ENCODE results near the gene ADARB2.

The ADARB2 gene

DNA sequence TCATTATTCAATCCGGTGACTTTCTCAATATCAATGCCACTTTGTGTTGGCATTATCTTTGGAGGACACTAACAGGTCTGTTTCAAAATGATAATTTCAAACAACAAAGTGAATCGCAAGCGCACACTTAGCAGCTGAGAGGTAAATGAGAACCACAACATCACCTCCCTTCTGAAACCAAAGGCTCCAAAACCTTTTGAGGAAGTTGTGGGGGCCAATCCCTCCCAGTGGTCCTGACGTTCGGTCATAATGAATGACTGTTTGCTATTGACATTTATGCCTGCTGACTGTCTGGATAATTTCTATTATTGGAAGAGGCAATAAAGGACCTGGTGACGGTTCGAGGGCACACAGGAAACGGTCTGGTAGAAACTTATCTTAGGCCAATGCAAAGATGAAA is 1.8 kb downstream of the ADARB2 start:
- DNase-seq (ENCODE audit: low read depth): no peak

DNA sequence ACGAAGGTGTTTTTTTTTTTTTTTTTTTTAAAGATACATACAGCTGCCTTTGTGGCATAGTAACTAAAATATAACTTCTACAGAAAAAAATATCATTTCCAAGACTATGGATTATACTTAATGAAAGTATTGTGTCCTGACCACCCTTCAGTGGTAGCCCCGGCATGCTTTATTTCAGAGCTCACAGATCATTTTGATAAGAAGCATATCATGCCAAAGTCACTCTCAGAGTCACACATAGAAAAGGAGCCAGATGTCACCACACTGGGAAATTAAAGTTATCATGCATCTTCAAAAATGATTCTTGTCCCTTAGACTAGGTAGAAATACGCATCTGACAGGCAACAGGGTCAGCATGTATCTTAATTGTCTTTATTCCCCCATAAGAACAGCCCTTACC is 3.0 kb downstream of the ADARB2 start:
- DNase-seq (ENCODE audit: low read depth): no peak

DNA sequence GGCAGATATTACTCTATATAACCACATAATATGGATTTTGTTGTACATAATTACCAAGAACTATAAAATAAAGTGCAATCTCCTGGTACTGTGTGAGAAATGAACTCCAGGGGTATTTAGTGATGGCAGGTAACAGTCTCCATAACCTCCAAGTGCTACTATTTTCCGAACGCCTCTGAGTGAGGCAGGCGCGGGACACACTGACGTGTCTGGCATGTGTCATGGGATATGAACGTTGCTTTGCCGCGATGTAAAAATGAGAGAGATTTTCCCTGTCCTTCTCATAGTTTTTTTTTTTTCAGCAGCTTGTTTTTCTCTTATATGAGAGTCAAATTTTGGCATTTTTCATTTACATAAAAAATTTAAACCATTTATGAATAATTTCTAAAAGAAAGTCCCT is 3.6 kb downstream of the ADARB2 start:
- DNase-seq (ENCODE audit: low read depth): no peak

DNA sequence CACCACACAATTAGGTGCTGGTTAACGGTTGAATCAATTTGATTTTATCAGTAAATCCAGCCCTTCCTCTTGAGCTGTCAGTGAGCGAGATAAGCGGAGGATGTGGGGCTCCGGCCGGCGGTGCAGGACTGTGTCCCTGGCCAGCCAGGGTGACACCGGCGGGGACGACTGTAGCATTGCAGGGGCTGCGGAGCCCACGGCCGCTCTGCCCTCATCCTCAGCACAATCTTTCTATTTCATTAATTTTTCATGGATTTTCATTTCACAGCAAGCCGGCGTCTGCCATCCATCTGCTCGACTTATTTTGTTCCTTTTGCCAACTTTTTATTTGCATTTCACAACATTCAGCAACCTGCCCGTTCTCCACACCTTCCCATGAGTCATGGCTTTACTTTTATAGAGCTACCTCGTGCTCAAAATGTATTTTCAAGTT is 4.7 kb downstream of the ADARB2 start:
- no peak for DNase-seq (ENCODE audit: low read depth)

DNA sequence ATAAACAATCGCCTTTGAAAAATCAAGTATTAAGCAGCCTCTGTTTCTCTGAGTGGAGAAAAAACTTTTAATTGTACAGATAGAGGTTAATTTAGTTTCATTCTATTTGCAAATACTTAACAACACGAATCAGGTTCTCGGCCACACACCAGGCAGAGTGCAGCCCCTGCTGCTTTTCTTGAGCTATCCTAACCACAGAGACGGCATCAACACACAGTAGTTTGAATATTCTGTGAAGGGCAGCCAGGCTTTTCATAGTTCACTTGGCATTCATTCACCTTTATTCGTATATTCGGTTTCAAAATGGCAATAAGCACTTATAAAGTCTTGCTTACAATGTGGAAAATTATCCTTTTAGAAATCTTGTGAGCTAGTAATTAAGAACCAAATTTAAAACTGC is 5.7 kb downstream of the ADARB2 start:
- DNase-seq (ENCODE audit: low read depth): no peak

DNA sequence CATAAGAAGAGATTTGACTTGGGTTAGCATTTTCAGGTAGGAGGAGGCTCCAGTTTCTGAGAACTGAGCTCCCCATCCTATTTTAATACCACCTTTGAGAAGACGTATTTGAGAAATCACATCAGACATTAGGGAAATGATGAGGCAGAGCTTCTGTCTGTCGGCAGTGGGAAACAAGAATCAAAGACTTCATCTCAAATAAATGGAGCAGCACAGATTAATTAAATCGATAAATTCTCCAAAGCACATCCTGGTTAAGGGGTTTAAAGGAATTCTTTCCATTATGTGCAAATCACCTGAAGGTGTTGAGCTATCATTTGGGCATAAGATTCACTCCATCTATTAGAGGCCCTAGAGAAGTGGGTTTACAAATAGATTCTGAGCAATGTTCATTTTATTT is 7.6 kb downstream of the ADARB2 start:
- no peak for DNase-seq (ENCODE audit: low read depth)

DNA sequence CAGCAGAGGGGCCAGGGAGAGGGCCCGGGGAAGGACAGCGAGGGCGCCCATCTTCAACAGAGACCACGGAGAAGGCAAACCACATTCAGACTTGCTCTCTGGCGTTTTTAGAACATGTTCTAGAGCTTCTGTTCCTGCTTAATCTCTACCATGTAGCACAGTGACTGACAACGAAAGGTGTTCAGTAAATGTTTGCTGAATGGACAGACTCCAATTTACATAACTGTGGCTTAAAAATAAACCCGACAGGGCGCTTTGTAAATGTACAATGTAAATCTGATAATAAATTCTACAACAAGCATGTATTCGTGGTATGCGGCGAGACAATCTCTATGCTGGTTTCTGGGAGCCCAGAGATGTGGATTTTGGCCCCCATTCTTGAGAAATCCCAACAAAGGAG is 10.5 kb downstream of the ADARB2 start:
- DNase-seq (ENCODE audit: low read depth): no peak

DNA sequence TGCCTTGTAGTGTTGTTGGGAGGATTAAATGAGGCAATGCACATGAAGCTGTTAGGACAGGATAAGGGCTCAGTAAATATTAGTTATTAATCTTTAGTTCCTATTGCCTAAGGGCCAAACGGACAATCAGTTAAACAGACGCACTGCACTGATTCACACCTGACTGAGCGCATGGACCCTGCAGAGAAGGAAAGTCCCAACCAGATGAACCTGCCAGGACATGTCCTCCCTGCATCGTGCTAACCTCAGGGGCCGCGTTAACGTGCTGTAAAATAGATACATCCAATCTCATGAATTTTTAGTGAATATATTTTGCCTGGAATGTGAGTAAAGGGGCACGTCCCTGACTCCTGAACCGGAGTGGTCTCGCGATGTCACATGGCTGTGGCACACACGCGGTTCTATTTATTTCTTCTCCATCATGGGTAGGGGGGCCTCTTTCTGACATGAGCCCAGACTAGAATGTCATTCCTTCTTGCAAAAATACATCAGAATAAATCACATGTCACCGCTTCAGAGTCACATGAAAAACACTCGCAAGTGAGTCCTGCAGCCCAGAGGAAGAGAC is 12.3 kb downstream of the ADARB2 start:
- DNase-seq (ENCODE audit: low read depth): no peak

DNA sequence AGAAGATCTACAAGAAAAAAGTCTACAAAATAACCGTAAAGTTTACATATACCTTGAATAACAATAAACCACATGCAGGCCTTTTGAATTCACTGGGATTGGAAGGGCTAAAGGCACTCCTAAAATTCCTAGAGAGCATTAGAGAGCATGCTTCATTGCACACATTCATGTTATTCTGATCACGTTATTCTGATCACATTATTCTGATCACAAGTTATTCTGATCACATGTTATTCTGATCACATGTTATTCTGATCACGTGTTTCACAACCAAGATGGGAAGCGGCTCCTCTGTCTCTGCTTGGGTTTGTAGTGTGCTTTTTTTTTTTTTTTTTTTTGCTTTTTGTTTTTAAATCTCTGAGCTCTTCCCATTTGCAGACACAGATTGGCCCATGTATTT is 20.5 kb downstream of the ADARB2 start:
- no peak for DNase-seq (ENCODE audit: low read depth)

DNA sequence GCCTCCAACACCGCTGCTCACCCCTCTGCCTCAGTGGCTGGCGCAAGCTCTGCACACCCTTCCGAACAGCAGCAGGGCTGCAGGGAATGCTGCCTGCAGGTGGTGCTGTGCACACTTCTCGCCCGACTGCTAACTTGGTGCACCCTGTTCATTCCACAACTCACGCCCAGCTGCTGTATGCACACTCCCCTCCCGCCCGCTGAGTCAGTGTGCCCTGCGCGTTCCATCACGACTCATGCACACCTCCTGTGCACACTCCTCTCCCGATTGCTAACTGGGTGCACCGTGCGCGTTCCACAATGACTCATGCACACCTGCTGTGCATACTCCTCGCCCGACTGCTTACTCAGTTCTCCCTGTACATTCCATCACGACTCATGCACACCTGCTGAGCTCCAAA is 21.5 kb downstream of the ADARB2 start:
- no peak for DNase-seq (ENCODE audit: low read depth)

DNA sequence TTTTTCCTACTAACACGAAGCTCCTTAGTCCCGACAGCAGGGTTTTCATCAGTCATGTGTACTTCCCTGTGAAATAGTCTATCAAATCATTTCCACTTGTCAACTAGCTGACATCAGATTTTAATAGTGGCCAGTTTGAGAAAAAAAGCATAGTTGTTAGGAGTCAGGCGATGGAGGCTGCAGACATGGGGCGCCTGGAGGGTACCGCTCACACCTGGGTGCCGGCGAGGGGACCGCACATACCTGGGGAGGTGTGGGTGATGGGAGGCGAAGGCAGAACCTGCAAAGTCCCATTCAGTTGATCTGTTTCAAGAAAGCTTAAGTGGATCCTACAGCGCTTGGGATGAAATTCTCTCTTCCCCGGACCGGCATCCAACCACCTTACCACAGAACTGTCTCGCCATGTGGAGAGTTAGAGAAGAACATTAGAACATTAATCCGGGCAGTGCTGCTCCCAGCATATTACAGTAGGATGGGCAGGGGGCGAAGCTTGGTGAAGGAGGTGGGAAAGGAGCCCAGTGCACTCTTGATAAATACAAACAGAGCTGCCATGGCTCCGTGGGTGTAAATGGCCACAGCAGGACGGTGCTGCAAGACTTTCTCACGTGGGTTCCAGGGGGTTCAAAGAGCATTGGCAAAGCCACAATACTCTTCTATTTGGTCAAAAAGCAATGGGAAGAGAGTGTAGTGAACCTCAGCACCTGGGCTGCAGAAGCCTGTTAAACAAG is 24.2 kb downstream of the ADARB2 start:
- DNase-seq (ENCODE audit: low read depth): no peak

DNA sequence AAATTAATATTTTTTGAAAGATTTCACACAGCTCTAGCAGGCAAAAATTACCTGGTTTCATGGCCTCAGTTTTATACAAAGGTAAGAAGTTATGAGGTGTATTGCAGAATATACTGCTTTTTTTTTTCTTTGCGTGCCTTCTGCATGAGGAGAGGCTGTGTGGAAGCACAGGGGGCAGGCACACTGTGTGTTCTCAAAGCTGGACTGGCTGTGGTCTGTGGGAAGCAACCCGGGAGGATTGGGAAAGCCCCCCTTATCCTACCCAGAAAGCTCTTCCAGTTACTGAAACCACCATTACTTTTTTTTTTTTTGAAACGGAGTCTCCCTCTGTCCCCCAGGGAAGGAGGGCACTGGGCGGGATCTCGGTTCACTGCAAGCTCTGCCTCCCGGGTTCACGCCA is 25.0 kb downstream of the ADARB2 start:
- no peak for DNase-seq (ENCODE audit: low read depth)

DNA sequence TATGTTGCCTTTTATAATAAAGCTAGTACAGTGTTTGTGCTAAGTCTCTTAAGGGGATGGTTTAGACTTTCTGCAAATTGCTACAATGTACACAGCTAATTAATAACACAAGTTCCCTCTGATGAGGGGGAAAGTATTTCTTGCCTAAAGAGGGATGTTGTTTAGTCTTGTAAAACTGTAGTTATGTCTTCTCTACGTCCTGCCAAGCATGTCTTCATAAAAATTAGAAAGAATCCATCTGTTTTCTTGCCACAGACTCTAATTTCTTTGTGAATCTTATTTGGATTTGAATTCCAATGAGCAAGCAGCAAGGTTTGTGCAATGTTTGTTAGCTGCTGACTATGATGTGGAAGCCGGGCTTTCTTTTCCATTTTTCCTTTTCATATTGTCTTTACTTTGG is 28.2 kb downstream of the ADARB2 start:
- DNase-seq (ENCODE audit: low read depth): no peak

DNA sequence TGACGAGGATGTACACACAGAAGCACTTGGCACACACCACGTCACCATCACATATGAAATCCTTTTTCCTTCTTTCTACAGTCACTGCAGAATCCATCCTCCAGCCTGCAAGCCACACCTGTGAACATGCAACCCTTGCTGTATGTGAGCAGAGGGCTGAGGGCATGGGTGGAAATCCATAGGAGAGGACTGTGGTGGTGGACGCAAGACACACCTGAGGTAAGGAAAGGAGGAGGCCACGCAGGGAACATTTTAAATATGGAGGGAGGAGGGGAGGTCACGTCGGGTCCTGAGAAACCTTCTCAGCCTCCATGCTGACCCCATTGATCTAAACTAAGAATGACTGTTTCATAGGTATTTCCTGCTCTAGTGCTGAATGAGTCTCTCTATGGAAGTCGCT is 28.6 kb downstream of the ADARB2 start:
- no peak for DNase-seq (ENCODE audit: low read depth)

DNA sequence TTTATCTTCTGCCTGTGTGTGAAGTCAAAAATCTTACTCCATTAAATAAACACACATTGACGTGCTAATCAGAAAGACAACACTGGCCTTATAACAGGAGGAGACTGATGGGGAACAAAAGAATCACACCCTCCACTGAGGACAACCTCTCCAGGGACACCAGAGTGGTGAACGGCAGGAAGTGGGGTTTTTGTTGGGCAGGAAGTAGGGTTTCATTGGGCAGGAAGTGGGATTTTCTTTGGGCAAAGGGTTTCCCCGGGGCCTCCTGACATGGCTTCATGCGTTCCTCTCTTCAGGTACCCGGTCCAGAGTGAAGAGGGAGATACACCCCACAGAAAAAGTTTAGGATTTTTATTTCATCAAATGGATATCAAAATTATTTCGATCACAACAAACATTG is 30.6 kb downstream of the ADARB2 start:
- no peak for DNase-seq (ENCODE audit: low read depth)

DNA sequence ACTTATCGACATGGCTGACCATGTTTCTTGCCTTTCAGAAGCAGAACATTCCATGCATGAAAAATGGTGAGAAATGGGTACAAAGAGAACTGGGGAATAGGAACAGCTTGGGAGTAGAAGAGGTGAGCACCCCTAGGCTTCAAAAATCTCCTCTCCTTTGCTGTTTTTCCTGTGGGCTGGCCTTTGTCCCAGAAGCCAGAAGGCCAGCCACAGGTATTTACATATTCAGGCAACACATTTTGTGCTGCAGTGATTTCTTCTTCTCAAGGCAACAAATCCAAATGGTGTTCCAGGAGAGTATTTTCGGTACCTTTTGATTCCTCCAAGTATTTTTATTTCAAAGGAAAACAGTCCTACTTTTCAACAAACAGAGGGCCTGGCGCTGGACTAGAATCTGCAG is 31.1 kb downstream of the ADARB2 start:
- DNase-seq (ENCODE audit: low read depth): no peak

DNA sequence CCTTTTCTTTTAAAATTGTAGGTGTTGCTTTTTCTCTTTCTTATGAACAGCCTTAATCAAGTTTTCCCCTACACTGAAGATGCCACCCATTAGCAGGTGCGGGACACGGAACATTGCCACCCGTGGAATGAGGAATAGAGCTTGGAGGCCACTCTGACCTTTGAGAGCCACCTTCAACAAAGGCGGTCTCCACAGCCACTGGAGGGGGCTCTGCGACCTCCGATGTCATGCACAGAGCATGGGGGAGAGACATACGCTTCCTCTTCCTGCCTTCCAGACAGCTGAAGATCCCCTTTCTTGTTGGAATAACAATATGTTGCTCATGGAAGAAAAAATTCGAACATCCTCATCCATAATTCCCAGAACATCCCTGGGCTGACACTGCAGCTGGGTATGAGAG is 39.1 kb downstream of the ADARB2 start:
- no peak for DNase-seq (ENCODE audit: low read depth)

DNA sequence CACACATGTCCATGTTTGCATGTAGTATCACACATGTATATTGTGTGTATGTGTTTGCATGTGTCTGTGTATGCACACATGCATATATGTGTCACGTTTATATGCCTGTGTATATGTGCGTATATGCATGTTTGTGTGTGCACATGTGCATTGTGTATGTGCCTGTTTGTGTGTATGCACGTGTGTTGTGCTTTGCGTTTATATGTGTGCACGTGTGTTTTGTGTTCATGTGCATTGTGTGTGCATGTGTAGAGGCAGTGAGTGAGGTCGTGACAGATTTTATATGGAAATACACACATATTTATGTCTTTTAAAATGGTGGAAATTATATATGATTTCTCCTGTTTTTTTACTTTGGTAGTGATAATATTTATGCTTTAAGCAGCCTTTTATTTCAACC is 41.2 kb downstream of the ADARB2 start:
- DNase-seq (ENCODE audit: low read depth): no peak

DNA sequence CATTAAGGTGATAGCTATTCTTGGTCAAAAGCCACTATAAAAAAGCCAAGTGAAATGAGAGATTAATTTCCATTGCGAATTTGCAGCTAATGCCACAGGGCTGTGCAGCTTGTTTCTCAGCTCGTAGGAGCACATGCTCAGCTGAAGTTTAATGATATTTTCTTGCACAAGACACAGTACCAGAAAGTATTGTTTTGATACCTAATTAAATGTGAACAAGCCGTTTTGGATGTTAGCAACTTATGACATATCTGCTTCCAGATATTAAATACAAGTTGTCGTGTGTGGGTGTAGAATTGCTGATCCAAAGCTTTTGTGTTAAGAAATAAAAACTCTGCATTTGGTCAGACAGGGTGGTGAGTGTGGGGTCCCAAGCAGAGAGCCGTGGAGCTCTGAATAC is 47.2 kb downstream of the ADARB2 start:
- no peak for DNase-seq (ENCODE audit: low read depth)

DNA sequence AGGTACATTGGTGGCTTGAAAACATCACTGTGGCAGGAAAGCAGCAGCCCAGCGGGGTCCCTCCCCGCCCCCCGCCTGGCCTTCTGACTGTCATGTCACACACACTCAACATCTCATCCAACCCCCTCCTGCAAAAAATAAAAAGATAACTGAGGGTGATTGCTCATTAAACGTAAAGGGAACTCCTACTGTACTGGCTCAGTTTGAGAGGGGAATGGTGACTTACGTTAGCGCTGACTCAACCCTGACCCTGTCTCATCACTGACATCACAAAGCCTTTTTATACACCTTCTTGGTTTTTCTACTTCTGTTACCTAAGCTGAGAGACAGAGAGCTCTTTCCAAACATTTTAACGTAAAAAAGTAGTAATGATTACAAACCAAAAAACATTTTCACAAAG is 48.8 kb downstream of the ADARB2 start:
- DNase-seq (ENCODE audit: low read depth): no peak

DNA sequence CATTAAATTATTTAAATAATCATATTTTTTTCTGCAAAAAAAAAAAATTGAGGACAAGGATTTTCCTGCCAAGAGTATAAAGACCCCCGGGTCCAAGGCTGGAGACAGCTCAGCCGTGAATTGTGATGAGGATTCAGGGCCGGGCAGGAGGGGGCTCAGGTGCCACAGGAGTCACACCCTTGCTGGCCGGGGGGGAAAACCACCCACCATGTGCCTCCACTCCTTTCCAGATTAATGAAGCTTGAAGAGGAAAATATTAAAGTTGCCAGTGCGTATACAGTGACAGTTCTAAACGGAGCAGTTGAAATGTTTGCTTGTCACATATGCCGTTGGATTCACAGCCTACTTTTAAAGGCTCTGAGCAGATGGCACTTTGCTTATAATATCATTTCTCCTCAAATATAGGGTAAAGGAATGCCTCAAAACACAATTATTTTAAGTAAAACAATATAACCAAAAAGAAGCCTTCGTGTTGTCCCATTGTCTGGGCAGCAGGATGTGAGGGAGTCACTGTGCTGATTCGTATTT is 49.6 kb downstream of the ADARB2 start:
- DNase-seq (ENCODE audit: low read depth): no peak

DNA sequence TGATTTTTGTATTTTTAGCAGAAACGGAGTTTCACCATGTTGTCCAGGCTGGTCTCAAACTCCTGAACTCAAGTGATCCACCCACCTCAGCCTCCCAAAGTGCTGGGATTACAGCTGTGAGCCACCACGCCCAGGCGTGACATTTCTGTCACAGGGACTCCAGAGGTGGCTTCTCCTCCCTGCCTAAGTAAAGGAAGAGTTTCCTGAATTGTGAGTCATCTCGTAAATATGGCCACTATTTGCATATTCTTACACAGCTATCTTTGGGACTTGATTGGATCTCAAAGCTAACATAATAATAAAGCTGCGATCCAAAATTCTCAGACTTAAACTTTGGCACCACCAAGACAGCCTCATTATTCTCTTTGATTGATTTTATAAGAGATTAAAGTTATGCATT is 50.1 kb downstream of the ADARB2 start:
- no peak for DNase-seq (ENCODE audit: low read depth)

DNA sequence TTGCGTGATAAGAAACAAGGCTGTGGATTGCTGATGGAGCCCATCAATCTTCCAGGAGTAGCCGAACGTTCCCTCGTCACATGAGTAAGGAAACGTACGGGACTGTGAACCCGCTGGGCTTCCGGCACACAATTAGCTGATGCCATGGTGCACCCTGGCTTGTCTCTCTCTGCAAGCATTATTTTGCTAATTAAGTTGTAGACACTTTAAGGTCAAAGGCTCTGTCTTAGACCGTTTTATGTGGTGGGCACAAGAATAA is 50.9 kb downstream of the ADARB2 start:
- DNase-seq (ENCODE audit: low read depth): no peak

DNA sequence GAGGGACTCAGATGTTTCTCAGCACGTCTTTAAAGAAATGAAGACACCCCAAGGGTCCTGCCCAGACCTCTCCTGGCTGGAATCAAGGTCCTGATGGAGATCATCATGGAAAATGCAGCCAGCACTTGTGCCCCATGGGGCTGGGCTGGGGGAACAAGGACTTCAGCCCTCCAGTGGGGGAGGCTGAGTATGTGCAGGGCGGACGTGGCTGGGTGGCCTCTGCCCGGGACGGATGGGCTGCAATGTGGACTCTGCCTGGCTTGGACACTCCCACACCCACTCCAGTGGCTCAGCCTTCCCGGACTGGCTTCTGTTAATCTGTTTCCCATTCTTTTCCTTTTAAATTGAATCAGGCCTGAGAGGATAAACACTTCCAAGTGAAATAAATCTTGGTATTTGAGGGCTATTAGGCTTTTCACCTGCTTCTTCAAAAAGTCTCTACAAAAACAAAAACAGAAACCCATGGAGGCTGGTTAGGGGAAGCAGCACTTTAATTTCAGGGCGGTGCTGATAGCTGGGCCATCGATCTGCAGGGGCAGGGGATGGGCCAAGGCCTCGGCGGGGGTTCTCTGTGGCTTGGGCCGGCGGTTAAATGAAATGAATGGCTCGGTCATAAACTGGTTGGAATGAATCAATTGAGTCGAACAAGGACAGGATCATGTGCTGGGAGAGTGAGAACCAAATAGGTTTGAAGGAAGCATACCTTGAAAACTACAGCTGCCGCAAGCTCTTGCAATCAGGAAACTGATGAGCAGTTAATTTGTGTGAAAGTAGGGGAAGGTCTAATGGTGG is 51.4 kb downstream of the ADARB2 start:
- no peak for DNase-seq (ENCODE audit: low read depth)

All from stimulated activated CD8-positive, alpha-beta memory T cell treated with anti-CD3 and anti-CD28 coated beads, Interleukin-7, amount 100 ng/mL, for 24 hours (primary cell).